Gastroesophageal sphincter (tissue), 4 donors: ENCODE results near the gene ARSI. TPM values are rescaled to one million over a fixed set of nuclear protein-coding genes. Genes with fewer than 3 reads are reported as not detected.
"Not testable (repeated sequence)": the region's sequence is repeated elsewhere in the genome, so short reads cannot be mapped to it uniquely, and the experiment has no call there.

Experiments used
- ATAC-seq: fragments of 150-250 bp; one replicate; pipeline ENCODE4 v1.9.1; 2016; ENCODE audit warnings: mild to moderate bottlenecking, moderate library complexity
- H3K27ac ChIP-seq, 4 donors: fragments of 200-600 bp; sonication (generic) in 3 of 4; 1 replicate in 3 of 4; 2 replicates in 1 of 4; pipeline ENCODE4 v1.5.1; 2016 to 2019
- H3K27me3 ChIP-seq: fragments of 200-600 bp; sonication (generic); one replicate; pipeline ENCODE4 v1.5.1; 2019
- H3K36me3 ChIP-seq, 2 donors: fragments of 200-600 bp; sonication (generic); one replicate each; pipeline ENCODE4 v1.5.1; 2019; ENCODE audit warnings: control low read depth in 1 of 2
- H3K4me1 ChIP-seq, 3 donors: fragments of 200-600 bp; sonication (generic); 1 replicate in 2 of 3; 2 replicates in 1 of 3; pipeline ENCODE4 v1.5.1; 2016 to 2019; ENCODE audit warnings: control low read depth in 2 of 3
- H3K4me3 ChIP-seq, 2 donors: fragments of 200-600 bp; sonication (generic); one replicate each; pipeline ENCODE4 v1.5.1; 2019; ENCODE audit warnings: mild to moderate bottlenecking in 1 of 2, moderate library complexity in 1 of 2
- H3K9me3 ChIP-seq, 3 donors: fragments of 200-600 bp; sonication (generic); one replicate each; pipeline ENCODE4 v1.5.1; 2017 to 2019; ENCODE audit warnings: control low read depth in 2 of 3
- CTCF ChIP-seq, 4 experiments: fragments of 200-600 bp in 2 of 4; fragments of 450-650 bp in 2 of 4; sonication (generic) in 1 of 4; IDR thresholded peaks; one replicate each; pipeline ENCODE4 v1.5.1; 2017 to 2019; ENCODE audit warnings: antibody characterized with exemption in 4 of 4, mild to moderate bottlenecking in 2 of 4, moderate library complexity in 2 of 4
- EP300 ChIP-seq: sonication (generic); formaldehyde crosslinking; IDR thresholded peaks from one replicate; pipeline ENCODE4 v1.6.1; 2017; ENCODE audit warnings: antibody characterized with exemption, mild to moderate bottlenecking
- POLR2A ChIP-seq, 2 donors: fragments of 450-650 bp; IDR thresholded peaks; one replicate each; pipeline ENCODE4 v1.6.1; 2017; ENCODE audit warnings: antibody characterized with exemption in 2 of 2, mild to moderate bottlenecking in 2 of 2, moderate library complexity in 1 of 2
- POLR2AphosphoS5 ChIP-seq: sonication (generic); formaldehyde crosslinking; IDR thresholded peaks from one replicate; pipeline ENCODE4 v1.6.1; 2017; ENCODE audit warnings: antibody characterized with exemption
- WGBS, 2 donors: methylation state at CpG; one replicate each; pipeline ENCODE4 v1.1.5; 2018; ENCODE audit warnings: low coverage in 1 of 2; 5-methylcytosine and 5-hydroxymethylcytosine counted together
- total RNA-seq, 4 donors: library from RNA; depleted of rRNA; stranded (reverse); fragments of >200 nt; gene quantifications; one replicate each; pipeline ENCODE4 v1.1.0, GENCODE V29; 2016

ARSI gene
- total RNA-seq, 4 donors from 2014 or later, result 3.1 to 11.6 (median 6.8) TPM

GRCh38 chr5:150253416-150254208, 49.1 kb downstream of the ARSI start:
- ATAC-seq, result no peak
- Histone ChIP-seq H3K36me3 (no peaks in the 10 kb centered on the region), H3K27ac (no peak overlapping the region), H3K4me3 (no peak overlapping the region), H3K9me3 (no peaks in the 10 kb centered on the region), H3K27me3 (no peaks in the 10 kb centered on the region), H3K4me1 (peaks cover 0 to 9% (median 0%) of the 10 kb centered on the region in 3 donors)
- TF ChIP-seq EP300 (no peak), POLR2A (IDR thresholded peaks at IDR 0.05) (no peak), POLR2AphosphoS5 (no peak), CTCF (IDR thresholded peaks at IDR 0.05) (no peak)
- WGBS, 2 donors, result 89 to 93% methylated on average over 4 to 5 of the region's 10 CpGs

GRCh38 chr5:150252489-150252888, 50.2 kb downstream of the ARSI start:
- 94 to 97% methylated on average over 5 of the region's 6 CpGs for WGBS, 2 donors
- Histone ChIP-seq H3K27ac (no peak overlapping the region), H3K4me3 (no peak overlapping the region), H3K27me3 (no peaks in the 10 kb centered on the region), H3K4me1 (peaks cover 0 to 9% (median 0%) of the 10 kb centered on the region in 3 donors), H3K36me3 (no peaks in the 10 kb centered on the region), H3K9me3 (no peaks in the 10 kb centered on the region)
- no peak for ATAC-seq
- TF ChIP-seq CTCF (IDR thresholded peaks at IDR 0.05) (no peak), EP300 (no peak)

- no peaks in the 10 kb centered on the region for H3K9me3 ChIP-seq
- TF ChIP-seq CTCF (IDR thresholded peaks at IDR 0.05) (no peak), POLR2A (IDR thresholded peaks at IDR 0.05) (no peak), EP300 (no peak), POLR2AphosphoS5 (no peak)
- H3K27ac ChIP-seq, result no peak overlapping the region
- H3K4me1 ChIP-seq, result peaks cover 0 to 9% (median 0%) of the 10 kb centered on the region in 3 donors
- no peaks in the 10 kb centered on the region for H3K27me3 ChIP-seq
- no peak for ATAC-seq
- H3K36me3 ChIP-seq, result no peaks in the 10 kb centered on the region
- H3K4me3 ChIP-seq, result no peak overlapping the region
- 100% methylated on average over 1 to 2 of the region's 7 CpGs for WGBS, 2 donors
These were observed 51.2 kb downstream of the ARSI start for GRCh38 chr5:150251504-150251903.

- no peaks in the 10 kb centered on the region for H3K27me3 ChIP-seq
- ATAC-seq, result no peak
- H3K4me3 ChIP-seq, result no peak overlapping the region
- no peak for TF ChIP-seq POLR2AphosphoS5
- no peak for TF ChIP-seq EP300
- no peak for TF ChIP-seq CTCF (IDR thresholded peaks at IDR 0.05)
- no peak for TF ChIP-seq POLR2A (IDR thresholded peaks at IDR 0.05)
- 78% methylated on average over 3 of the region's 5 CpGs; no CpG with 5 or more reads in 1 of the 2 donors for WGBS, 2 donors
- H3K36me3 ChIP-seq, result no peaks in the 10 kb centered on the region
- H3K4me1 ChIP-seq, result peaks cover 2 to 15% (median 12%) of the 10 kb centered on the region in 3 donors
- H3K9me3 ChIP-seq, result no peaks in the 10 kb centered on the region
- H3K27ac ChIP-seq, result no peak overlapping the region
These were observed 53.0 kb downstream of the ARSI start for GRCh38 chr5:150249744-150250143.

GRCh38 chr5:150248946-150249345, 53.8 kb downstream of the ARSI start:
- peaks cover 2 to 22% (median 12%) of the 10 kb centered on the region in 3 donors for H3K4me1 ChIP-seq
- no peak overlapping the region for H3K4me3 ChIP-seq
- WGBS, 2 donors, result 85 to 96% methylated on average over 2 to 3 of the region's 3 CpGs
- H3K9me3 ChIP-seq, result no peaks in the 10 kb centered on the region
- H3K27ac ChIP-seq, result no peak overlapping the region
- no peaks in the 10 kb centered on the region for H3K27me3 ChIP-seq
- no peaks in the 10 kb centered on the region for H3K36me3 ChIP-seq
- no peak for TF ChIP-seq POLR2A (IDR thresholded peaks at IDR 0.05)
- TF ChIP-seq EP300, result no peak
- TF ChIP-seq POLR2AphosphoS5, result no peak
- TF ChIP-seq CTCF (IDR thresholded peaks at IDR 0.05), result no peak
- no peak for ATAC-seq

GRCh38 chr5:150248493-150248892, 54.2 kb downstream of the ARSI start:
- WGBS, 2 donors, result 93 to 96% methylated on average over 4 to 5 of the region's 6 CpGs
- not testable (repeated sequence) for ATAC-seq, H3K9me3 ChIP-seq, H3K27ac ChIP-seq, H3K36me3 ChIP-seq, H3K4me3 ChIP-seq, H3K27me3 ChIP-seq
- peaks cover 2 to 27% (median 12%) of the 10 kb centered on the region in 3 donors for H3K4me1 ChIP-seq
